Measurements from ENCODE around the gene BPIFB4.
"Not testable (repeated sequence)": the region's sequence is repeated elsewhere in the genome, so short reads cannot be mapped to it uniquely, and the experiment has no call there.

BPIFB4 gene

DNA sequence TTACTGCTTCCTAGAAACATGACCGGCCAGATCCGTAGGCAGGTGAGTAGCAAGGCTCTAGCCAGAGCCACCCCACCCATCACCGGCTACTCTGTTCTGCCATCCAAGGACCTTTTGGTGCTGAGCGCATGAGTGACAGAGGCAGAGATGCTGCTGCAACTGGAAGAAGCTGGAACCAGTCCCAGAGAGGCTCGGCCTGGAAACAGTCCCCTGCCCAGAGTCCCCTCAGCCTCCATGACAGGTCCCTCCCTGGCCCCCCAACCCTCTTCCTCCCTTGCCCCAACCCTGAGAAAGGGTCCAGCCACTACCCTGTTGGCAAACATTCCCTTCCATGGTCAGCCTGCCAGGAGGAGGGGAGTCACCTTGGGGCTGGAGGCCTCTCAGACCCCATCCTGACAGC, 31.9 kb downstream of the BPIFB4 start:
- no peak for DNase-seq (ENCODE audit: low read depth in 2 of 2)
- TF ChIP-seq, protein P1, sequence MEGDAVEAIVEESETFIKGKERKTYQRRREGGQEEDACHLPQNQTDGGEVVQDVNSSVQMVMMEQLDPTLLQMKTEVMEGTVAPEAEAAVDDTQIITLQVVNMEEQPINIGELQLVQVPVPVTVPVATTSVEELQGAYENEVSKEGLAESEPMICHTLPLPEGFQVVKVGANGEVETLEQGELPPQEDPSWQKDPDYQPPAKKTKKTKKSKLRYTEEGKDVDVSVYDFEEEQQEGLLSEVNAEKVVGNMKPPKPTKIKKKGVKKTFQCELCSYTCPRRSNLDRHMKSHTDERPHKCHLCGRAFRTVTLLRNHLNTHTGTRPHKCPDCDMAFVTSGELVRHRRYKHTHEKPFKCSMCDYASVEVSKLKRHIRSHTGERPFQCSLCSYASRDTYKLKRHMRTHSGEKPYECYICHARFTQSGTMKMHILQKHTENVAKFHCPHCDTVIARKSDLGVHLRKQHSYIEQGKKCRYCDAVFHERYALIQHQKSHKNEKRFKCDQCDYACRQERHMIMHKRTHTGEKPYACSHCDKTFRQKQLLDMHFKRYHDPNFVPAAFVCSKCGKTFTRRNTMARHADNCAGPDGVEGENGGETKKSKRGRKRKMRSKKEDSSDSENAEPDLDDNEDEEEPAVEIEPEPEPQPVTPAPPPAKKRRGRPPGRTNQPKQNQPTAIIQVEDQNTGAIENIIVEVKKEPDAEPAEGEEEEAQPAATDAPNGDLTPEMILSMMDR (IDR thresholded peaks at IDR 0.05; ENCODE audit: low read depth, low read length) = no peak
- H3K4me3 ChIP-seq (replicated peaks in 1 of 2; ENCODE audit: low read depth in 2 of 2, low read length in 2 of 2) = no peak overlapping the region

DNA sequence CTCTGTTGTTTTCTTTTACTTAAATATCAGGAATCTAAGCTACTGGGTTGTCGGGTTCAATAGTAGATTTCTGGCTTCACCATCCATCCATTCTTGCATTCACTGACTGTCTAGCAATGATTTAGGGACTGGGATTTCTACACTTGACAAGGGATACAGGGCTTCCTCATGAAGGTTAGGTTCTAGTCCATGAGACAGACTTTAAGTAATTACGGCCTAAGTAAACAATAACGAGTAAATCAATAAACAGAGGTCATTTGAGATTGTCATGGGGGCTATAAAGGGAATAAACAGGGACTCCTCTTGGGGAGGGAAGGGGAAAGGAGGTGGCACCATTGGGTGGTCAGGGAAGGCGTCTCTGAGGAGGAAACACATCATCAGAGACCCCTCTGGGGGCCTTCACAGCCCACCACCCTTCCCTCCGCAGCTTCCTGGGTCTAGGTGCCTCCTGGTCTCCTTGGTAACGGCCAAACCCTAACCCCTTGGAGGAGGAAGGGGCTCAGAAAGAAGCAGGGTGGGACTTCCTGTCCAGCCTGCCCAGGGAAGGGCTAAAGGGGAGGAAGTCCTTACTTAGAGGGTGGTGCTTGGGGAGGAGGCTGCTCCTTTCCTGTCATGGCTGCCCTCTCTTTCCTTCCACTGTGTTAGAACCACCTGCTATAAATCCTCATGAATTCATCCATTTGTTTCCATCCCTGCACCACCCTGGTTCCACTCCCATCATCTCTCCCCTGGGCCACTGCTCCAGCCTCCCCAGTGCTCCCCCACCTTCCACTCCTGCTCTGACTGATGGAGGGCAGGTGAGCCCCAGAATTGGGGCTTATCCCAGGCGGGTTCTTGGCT, 33.3 kb downstream of the BPIFB4 start:
- H3K4me3 ChIP-seq (replicated peaks in 1 of 2; ENCODE audit: low read depth in 2 of 2, low read length in 2 of 2) = no peak overlapping the region
- TF ChIP-seq, protein P1 (IDR thresholded peaks at IDR 0.05; ENCODE audit: low read depth, low read length) = no peak
- DNase-seq (ENCODE audit: low read depth in 2 of 2) = no peak

DNA sequence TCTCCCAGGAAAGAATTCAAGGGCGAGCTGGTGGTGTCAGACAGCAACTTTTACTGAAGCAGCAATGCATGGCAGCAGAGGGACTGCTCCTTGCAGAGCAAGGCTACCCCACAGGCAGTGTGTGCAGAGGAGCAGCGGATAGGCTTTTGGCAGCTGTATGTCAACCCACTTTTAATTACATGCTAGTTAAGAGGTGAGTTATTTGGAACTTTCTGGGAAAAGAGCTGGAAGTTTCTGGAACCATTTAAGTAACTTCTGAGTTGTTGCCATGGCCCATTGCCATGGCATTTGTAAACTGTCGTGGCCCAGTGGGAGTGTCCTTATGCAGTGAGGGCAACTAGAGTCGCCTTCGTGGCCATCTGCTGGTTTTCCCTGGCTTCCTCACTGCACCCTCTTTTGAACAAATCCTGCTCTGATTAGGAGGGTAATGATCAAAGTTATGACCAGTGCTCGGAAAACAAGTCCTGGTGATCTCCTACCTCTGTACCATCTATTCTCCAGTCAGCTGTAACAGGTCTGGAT, 34.0 kb downstream of the BPIFB4 start:
- TF ChIP-seq, protein P1 (IDR thresholded peaks at IDR 0.05; ENCODE audit: low read depth, low read length) = no peak
- DNase-seq (ENCODE audit: low read depth in 2 of 2) = no peak
- H3K4me3 ChIP-seq (replicated peaks in 1 of 2; ENCODE audit: low read depth in 2 of 2, low read length in 2 of 2) = no peak overlapping the region

- H3K4me3 ChIP-seq (replicated peaks in 1 of 2; ENCODE audit: low read depth in 2 of 2, low read length in 2 of 2); DNase-seq (ENCODE audit: low read depth in 2 of 2): not testable (repeated sequence)
Observed at GRCh38 chr20:33115501-33115900, 36.1 kb downstream of the BPIFB4 start.

- peak in 1 of 2 donors; percentile 6 for DNase-seq (ENCODE audit: low read depth in 2 of 2)
- TF ChIP-seq, protein P1 (IDR thresholded peaks at IDR 0.05; ENCODE audit: low read depth, low read length) = no peak
- H3K4me3 ChIP-seq (replicated peaks in 1 of 2; ENCODE audit: low read depth in 2 of 2, low read length in 2 of 2) = no peak overlapping the region
Observed at GRCh38 chr20:33119725-33120720, 40.6 kb downstream of the BPIFB4 start.

DNA sequence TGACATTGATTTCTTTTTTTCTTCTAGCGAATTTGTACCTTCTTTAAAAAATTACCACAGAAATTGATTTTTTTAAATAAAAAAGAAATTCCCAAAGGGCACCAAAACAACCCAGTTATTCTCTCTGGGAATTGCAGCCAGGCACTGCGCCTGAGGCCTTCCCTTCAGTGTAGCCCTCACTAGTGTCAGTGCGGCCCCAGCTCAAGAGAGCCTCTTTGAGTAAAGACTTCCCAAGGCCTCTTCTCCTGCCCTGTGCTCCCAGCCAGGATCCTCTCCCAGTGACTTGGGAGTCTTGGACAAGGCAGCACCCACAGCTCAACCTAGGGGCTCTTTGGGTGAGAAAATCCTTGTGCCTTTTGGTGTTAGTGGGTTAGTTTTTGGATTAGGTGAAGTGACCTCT, 41.5 kb downstream of the BPIFB4 start:
- DNase-seq (ENCODE audit: low read depth in 2 of 2) = no peak
- TF ChIP-seq, protein P1 (IDR thresholded peaks at IDR 0.05; ENCODE audit: low read depth, low read length) = no peak
- no peak overlapping the region for H3K4me3 ChIP-seq (replicated peaks in 1 of 2; ENCODE audit: low read depth in 2 of 2, low read length in 2 of 2)

DNA sequence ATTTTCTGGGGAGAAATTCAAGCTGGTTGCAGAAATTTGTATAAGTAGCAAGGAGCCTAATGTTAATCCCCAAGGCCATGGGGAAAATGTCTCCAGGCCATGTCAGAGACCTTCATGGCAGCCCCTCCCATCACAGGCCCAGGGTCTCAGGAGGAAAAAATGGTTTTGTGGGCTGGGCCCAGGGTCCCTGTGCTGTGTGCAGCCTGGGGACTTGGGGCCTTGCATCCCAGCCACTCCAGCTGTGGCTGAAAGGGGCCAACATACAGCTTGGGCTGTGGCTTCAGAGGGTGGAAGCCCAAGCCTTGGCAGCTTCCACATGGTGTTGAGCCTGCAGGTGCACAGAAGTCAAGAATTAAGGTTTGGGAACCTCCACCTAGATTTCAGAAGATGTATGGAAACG, 42.9 kb downstream of the BPIFB4 start:
- not testable (repeated sequence) for DNase-seq (ENCODE audit: low read depth in 2 of 2); H3K4me3 ChIP-seq (replicated peaks in 1 of 2; ENCODE audit: low read depth in 2 of 2, low read length in 2 of 2)

Measured in cardiac fibroblast (primary cell).